ENCODE results near the gene EIF3J. TPM values are rescaled to one million over a fixed set of nuclear protein-coding genes. Genes with fewer than 3 reads are reported as not detected.
"Not testable (repeated sequence)": the region's sequence is repeated elsewhere in the genome, so short reads cannot be mapped to it uniquely, and the experiment has no call there.

EIF3J gene
- total RNA-seq, 1 experiment from 2014 or later = 96.4 TPM

- Histone ChIP-seq H3K9me3 (replicated peaks) (no peaks in the 10 kb centered on the region), H3K36me3 (peaks cover 2% of the 10 kb centered on the region; the same call in 1 of the 2 replicates), H3K4me3 (no peak overlapping the region), H3K27me3 (no peaks in the 10 kb centered on the region), H3K27ac (no peak overlapping the region), H3K4me1 (no peaks in the 10 kb centered on the region)
- DNase-seq = no peak
Observed at GRCh38 chr15:44532689-44533088, 4.3 kb upstream of the EIF3J start.

DNA sequence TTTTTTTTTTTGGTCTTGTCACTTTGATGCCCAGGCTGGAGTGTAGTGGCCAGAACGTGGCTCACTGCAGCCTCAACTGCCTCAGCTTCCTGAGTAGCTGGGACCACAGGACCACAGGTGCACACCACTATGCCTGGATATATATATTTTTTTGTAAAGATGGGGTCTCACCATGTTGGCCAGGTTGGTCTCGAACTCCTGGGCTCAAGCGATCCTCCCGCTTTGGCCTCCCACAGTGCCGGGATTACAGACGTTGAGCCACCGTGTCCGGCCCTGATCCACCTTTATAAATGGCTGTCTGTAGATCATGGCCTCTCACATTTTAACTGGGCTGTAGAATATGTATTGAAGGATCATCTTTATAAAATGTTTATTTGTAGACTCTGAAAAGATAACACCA lies 1.9 kb upstream of the EIF3J start:
- Histone ChIP-seq H3K36me3 (peaks cover 8% of the 10 kb centered on the region), H3K4me3 (no peak overlapping the region), H3K27ac (no peak overlapping the region), H3K27me3 (no peaks in the 10 kb centered on the region), H3K9me3 (replicated peaks) (no peaks in the 10 kb centered on the region), H3K4me1 (no peaks in the 10 kb centered on the region)
- no peak for DNase-seq

GRCh38 chr15:44535523-44536301 lies 1.2 kb upstream of the EIF3J start:
- H3K27ac ChIP-seq = peak overlapping the region; percentile 86
- H3K27me3 ChIP-seq = no peaks in the 10 kb centered on the region
- H3K4me1 ChIP-seq = no peaks in the 10 kb centered on the region
- peaks cover 12% of the 10 kb centered on the region for H3K36me3 ChIP-seq
- peak overlapping the region; percentile 99 for H3K4me3 ChIP-seq
- peak in 1 of 2 experiments; percentile 18 for DNase-seq
- no peaks in the 10 kb centered on the region for H3K9me3 ChIP-seq (replicated peaks)

- peak; percentile 90 to 91 for DNase-seq
- Histone ChIP-seq H3K27ac (peak overlapping the region; percentile 86), H3K36me3 (peaks cover 19% of the 10 kb centered on the region), H3K9me3 (replicated peaks) (no peaks in the 10 kb centered on the region), H3K27me3 (no peaks in the 10 kb centered on the region), H3K4me3 (peak overlapping the region; percentile 99), H3K4me1 (no peaks in the 10 kb centered on the region)
Observed at GRCh38 chr15:44536302-44536961, 515 bp upstream of the EIF3J start.

GRCh38 chr15:44537735-44538240 lies 841 bp downstream of the EIF3J start:
- Histone ChIP-seq H3K27ac (peak overlapping the region; percentile 86), H3K27me3 (no peaks in the 10 kb centered on the region), H3K4me1 (no peaks in the 10 kb centered on the region), H3K36me3 (peaks cover 30% of the 10 kb centered on the region), H3K9me3 (replicated peaks) (no peaks in the 10 kb centered on the region), H3K4me3 (peak overlapping the region; percentile 99)
- DNase-seq = peak; percentile 9 to 57

GRCh38 chr15:44541282-44541958 lies 4.5 kb downstream of the EIF3J start:
- no peak for DNase-seq
- H3K27ac ChIP-seq = no peak overlapping the region

GRCh38 chr15:44542596-44542995 lies 5.6 kb downstream of the EIF3J start:
- peaks cover 4% of the 10 kb centered on the region; the same call in 1 of the 2 replicates for H3K4me1 ChIP-seq
- no peak overlapping the region for H3K27ac ChIP-seq
- H3K9me3 ChIP-seq (replicated peaks) = no peaks in the 10 kb centered on the region
- no peaks in the 10 kb centered on the region for H3K27me3 ChIP-seq
- DNase-seq = no peak
- peaks cover 42% of the 10 kb centered on the region for H3K36me3 ChIP-seq
- no peak overlapping the region for H3K4me3 ChIP-seq

More at GRCh38 chr15:44541282-44541958, 4.5 kb downstream of the EIF3J start:
- Histone ChIP-seq H3K27me3 (no peaks in the 10 kb centered on the region), H3K9me3 (replicated peaks) (no peaks in the 10 kb centered on the region), H3K4me1 (peaks cover 4% of the 10 kb centered on the region; the same call in 1 of the 2 replicates), H3K36me3 (peaks cover 39% of the 10 kb centered on the region), H3K4me3 (no peak overlapping the region)

- H3K36me3 ChIP-seq = peaks cover 46% of the 10 kb centered on the region
- H3K4me3 ChIP-seq, H3K27ac ChIP-seq: not testable (repeated sequence)
Observed at GRCh38 chr15:44544745-44545144, 7.8 kb downstream of the EIF3J start.

DNA sequence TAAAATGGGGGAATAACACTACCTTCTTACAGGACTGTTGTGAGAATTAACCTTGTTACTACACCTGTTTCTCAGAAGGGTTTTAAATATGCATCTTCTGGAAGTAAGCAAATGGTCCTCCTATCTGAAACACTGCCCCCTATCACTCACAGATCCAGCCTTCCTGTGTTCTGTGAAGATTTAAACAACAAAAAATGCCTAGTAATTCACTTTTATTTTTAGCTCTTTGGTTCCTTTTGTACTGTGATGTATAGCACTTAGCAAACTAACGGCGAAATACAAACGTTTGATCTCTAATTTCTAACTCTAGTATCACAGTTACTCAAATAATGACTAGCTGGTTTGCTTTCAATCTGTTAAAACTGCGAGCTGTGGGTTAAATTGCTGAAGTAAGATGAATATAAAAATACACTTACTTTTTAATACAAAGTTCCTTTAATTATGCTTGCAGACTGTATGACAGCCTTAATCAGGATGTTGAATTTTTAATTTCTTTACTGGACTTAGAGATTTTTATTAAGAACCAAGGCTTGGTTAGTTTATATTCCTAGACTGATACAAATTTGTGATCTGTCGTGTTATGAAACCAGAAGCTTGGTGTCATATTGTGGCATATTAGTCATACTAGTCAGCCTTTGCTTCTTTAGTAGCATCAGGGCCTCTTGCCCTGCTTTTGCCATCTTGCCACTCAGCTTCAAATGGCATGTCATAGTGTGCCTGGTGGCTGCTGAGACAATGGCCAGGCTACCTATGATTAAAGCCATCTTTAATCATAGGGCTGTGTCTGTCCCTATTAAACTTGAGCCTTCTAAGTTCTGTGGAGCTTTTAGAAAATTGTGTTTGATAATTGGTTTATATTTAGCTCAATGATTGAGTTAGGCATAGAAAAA lies 9.2 kb downstream of the EIF3J start:
- H3K27ac ChIP-seq = no peak overlapping the region
- DNase-seq = no peak
- peaks cover 42% of the 10 kb centered on the region for H3K36me3 ChIP-seq
- H3K4me1 ChIP-seq = peaks cover 4% of the 10 kb centered on the region; the same call in 1 of the 2 replicates
- H3K9me3 ChIP-seq (replicated peaks) = no peaks in the 10 kb centered on the region
- H3K4me3 ChIP-seq = no peak overlapping the region
- no peaks in the 10 kb centered on the region for H3K27me3 ChIP-seq

More at GRCh38 chr15:44544745-44545144, 7.8 kb downstream of the EIF3J start:
- DNase-seq; H3K9me3 ChIP-seq (replicated peaks); H3K4me1 ChIP-seq; H3K27me3 ChIP-seq: not testable (repeated sequence)

DNA sequence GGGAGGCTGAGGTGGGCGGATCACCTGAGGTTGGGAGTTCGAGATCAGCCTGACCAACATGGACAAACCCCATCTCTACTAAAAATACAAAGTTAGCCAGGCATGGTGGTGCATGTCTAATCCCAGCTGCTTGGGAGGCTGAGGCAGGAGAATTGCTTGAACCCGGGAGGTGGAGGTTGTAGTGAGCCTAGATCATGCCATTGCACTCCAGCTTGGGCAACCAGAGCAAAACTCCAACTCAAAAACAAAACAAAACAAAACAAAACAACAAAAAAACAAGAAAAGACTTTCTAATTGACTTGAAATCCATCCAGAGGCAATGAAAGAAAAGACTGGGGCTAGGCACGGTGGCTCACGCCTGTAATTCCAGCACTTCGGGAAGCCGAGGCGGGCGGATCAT lies 12.2 kb downstream of the EIF3J start:
- not testable (repeated sequence) for H3K27ac ChIP-seq; DNase-seq; H3K4me1 ChIP-seq; H3K4me3 ChIP-seq; H3K9me3 ChIP-seq (replicated peaks); H3K27me3 ChIP-seq
- H3K36me3 ChIP-seq = peaks cover 41% of the 10 kb centered on the region

DNA sequence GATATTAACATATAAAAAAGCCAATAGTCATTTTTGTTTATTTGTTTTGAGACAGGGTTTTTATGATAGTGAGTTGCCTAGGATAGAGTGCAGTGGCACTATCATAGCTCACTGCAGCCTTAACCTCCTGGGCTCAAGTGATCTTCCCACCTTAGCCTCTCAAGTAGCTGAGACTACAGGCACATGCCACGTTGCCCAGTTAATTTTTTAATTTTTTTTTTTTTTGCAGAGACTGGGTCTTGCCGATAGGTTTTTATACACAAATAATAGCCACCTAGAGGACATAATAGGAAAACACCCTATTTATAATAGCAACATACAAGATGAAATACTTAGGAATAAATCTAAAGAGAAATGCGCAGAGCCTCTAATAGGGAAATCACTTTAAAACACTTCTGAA lies 13.3 kb downstream of the EIF3J start:
- no peak for DNase-seq
- Histone ChIP-seq H3K9me3 (replicated peaks) (no peaks in the 10 kb centered on the region), H3K27ac (no peak overlapping the region), H3K27me3 (no peaks in the 10 kb centered on the region), H3K4me1 (peaks cover under 1% of the 10 kb centered on the region; the same call in 1 of the 2 replicates), H3K36me3 (peaks cover 50% of the 10 kb centered on the region), H3K4me3 (no peak overlapping the region)

DNA sequence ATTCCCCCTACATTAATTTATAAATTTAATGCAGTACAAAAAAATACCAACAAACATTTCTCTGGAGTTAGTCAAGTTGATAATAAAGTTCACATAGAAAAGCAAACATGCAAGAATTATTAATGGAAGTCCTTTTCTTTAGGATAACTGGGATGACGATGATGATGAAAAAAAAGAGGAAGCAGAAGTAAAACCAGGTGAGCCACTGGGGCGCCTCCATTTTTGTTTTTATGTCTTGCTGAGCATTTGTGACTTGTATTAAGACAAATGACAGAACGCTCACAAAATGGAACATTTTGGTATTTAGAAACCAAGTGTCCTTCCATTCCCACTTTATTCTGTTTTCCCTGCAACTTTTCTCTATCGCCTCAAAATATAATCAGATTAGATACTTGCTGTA lies 13.8 kb downstream of the EIF3J start:
- no peak for DNase-seq
- H3K27ac ChIP-seq = no peak overlapping the region
- H3K27me3 ChIP-seq = no peaks in the 10 kb centered on the region
- no peaks in the 10 kb centered on the region for H3K4me1 ChIP-seq
- no peaks in the 10 kb centered on the region for H3K9me3 ChIP-seq (replicated peaks)
- H3K36me3 ChIP-seq = peaks cover 54% of the 10 kb centered on the region
- H3K4me3 ChIP-seq = no peak overlapping the region

DNA sequence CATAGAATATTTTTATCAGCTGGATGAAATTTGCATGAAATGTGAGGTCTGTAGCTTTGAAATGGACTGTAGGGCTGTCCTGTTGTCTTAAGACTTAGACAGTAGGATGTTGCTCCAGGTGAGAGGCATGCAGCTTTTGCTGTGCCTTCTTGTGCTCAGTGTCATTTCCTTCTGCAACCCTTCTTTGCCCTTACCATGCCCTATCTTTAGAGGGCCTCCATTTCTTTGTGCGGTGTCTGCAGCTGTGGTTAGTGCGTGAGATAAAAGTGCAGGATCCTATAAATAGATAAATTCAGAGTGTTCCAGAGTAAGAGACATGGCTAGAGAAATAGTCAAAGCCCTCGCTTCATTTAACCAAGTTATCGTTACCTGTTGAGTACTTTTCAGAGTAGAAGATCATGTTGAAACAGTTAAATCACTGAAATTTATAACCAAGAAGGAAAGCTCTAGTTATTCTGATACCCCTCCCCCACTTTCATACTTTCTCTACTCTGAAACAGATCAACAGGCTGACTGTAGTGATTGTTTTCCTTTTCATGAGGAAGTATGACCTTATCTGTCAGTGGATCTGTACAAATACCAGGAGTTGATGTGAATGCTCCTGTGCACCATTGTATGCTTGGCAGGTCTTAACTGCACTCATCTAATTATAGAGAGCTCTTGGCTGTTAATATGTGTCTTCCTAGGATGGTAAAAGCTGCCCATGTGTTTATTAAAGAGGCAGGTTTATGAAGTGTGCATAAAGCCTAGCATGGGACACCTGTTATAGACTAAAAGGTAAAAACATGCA lies 18.2 kb downstream of the EIF3J start:
- H3K27me3 ChIP-seq = no peaks in the 10 kb centered on the region
- H3K4me1 ChIP-seq = no peaks in the 10 kb centered on the region
- H3K36me3 ChIP-seq = peaks cover 76% of the 10 kb centered on the region
- H3K4me3 ChIP-seq = no peak overlapping the region
- DNase-seq = no peak
- H3K27ac ChIP-seq = no peak overlapping the region
- H3K9me3 ChIP-seq (replicated peaks) = no peaks in the 10 kb centered on the region
